Measurements from ENCODE around the gene HOXA13.

Gene HOXA13

GRCh38 chr7:27192546-27193334, 7.2 kb downstream of the HOXA13 start:
- DNase-seq (ENCODE audit: low spot score), result no peak

DNA sequence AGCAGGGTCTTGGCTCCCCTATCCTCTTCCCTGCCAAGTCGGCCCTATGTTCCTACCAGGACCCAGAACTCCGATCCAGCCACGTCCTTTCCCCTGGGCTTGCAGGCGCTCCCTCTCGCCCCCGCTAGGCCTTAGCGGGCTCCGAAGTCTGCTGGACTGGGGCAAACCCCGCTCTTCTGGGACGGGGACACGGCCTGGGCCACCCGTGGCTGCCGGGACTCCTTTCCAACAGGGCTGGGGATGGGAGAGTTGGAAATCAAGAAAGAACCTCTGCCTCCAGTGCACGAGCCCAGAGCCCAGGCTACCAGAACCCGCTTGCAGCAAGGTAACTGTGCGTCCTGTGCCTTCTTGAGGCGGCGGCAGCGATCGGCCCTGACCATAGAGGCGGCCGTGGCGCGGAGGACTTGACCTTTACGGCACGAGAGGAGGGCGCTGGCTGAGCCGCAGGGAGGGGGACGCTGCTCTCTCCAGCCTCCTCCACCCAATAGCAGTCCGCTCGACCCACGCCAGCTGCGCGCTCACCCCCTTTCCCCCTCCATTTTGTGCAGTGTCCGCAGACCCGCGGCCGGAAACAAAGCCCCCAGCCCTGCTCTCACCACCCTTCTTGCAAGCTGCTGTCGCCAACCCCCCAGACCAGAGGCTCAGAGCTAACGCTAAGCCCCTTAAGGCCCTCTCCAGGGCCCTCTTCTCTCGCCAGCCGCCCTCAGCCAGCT, 7.9 kb downstream of the HOXA13 start:
- no peak for DNase-seq (ENCODE audit: low spot score)

DNA sequence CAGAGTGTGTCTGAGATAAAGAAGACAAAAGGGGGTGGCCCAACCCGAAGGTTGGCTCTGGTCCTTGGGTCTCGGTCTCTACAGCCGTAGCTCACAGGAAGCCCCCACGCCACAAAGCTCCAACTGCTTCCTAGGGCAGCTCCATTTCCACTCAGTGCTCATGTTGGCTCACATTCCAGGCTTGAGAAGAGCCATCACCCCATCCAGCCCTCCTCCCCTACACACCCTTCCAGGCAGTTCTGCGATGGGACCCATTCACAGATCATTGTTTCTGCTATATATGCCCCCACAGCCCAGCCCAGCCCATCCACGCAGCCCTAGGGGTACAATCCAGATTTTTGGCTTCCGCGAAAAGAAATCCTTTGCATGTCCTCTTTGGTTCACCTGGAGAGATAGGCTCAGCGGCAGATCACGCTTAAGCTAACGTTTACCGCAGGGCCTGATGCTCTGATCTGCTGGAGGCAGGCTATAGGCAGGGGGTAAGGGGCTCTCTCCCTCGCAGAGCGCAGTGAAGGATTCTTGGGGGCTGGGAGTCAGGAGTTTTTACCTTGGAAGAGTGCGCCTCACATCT, 8.6 kb downstream of the HOXA13 start:
- no peak for DNase-seq (ENCODE audit: low spot score)

GRCh38 chr7:27189997-27190748, 9.7 kb downstream of the HOXA13 start:
- DNase-seq (ENCODE audit: low spot score), result no peak

- DNase-seq (ENCODE audit: low spot score), result no peak
Observed at GRCh38 chr7:27189295-27189996, 10.4 kb downstream of the HOXA13 start.

DNA sequence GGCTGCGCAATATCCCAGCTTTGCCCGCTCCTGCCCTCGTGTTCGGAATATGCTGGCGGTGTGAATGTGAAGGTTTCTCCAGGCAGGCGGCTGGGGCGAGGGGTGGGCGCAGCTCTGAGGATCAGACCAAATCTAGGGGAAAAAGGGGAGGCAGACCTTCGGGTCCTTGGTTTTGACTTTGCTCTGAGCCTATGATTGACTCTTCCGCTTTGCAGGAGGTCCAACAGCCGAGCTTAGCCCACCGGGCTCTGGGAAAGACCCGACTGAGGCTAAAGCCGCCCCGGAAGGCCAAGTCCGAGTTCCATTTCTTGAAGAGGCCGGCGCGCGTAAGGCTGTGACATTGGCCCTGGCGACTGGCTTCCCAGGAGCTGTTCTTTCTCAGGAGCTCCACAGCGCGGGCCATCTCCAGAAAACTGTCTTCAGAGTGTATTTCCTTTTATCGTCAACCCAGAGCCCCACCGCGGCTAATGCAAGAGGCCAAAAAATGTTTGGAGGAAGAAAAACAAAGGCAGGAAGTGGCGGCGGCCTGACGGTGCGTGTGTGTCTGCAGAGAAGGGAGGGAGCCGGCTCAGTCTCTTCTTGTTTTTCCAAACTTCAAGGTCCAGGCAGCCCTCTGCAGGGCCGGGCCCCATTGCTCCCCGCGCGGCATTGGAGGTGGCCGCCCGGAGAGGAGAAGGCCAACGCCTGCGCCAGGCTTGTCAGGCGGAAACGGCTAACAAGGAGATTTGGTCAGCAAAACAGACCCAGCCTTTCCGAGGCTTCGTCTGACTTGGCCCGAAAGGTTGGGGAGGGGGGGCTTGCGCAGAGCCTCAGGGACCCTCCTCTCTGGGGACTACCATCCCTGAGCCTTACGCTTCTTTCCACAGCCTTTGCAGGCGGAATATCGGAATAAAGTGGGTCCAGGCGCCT, 11.3 kb downstream of the HOXA13 start:
- no peak for DNase-seq (ENCODE audit: low spot score)

DNA sequence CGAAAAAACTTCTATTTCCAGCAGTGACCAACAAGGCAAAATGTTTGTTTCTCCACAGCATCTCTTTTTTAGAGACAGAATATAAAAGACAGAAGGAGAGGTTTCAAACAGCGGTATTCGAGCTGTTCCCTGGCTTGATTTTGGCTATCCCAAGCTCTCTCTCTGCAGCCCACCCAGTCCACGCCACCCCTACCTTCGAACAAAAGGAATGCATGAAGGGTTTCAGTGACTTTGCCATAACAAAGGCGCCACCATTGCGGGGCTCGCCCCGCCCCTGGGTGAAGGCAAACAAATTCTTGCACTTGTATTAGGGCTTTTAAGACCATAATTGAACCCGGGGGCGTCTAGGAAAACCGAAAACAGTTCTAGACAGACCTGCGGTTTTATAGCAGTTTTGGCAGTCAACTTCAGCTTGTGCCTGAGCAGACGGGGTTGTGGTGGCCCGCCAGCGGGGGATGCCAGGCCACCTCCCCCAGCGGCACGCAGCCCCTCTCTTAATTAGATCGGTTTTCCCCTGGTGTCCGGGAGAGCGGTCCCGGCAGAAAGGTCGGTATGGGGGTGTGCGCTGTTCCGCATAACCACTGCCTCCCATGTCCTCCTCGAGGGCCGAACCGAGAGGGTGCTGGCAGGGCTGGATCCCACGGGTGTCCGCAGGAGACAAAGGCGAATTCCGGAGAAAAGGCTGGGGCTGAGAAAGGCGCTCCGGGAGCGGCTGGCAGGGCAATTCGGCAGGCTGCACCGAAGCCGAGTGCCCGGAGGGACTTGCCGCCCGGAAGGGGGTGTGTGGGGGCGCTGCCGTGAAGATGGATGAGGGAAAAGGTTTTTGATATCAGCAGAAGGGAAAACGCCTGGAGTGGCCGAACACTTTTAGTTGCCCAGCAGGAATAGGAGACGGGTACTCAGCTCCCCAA, 12.2 kb downstream of the HOXA13 start:
- no peak for DNase-seq (ENCODE audit: low spot score)

DNA sequence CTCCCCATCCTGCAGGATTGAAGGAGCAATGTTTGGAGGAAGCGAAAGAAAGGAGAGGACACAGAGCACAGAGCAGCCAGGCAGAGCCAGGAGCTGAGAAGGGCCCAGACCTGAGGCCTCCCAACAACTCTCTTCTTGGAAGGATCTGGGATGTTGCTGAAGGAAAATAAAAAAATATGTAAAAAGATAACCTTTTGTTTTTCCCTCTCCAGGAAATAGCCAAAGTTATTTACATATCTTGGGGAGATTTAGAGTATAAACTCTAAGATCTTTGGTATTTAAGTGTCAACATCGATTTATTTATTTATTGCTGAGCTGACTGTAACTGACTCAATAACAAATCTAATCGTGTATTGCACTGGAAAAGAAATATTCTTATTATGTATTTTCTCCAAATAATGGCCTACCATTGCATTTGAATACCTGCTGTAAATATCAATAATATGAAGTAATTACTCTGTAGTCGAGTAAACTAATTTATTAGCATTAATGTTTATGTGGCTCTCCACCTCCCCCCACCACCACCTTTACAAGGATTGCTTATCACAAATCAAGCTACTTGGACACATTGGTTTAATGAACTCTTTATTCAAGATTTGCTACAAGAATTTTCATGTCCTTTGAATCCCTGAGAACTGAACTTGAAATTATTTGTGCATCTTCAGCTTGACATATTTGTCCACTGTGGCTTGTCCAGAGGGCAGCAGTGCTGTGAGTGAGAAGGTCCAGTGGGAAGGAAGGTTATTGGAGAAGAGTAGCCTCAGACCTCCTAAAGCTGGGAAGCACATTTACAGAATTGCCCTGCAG, 13.0 kb downstream of the HOXA13 start:
- no peak for DNase-seq (ENCODE audit: low spot score)

- no peak for DNase-seq (ENCODE audit: low spot score)
Observed at GRCh38 chr7:27185854-27186667, 13.8 kb downstream of the HOXA13 start.

DNA sequence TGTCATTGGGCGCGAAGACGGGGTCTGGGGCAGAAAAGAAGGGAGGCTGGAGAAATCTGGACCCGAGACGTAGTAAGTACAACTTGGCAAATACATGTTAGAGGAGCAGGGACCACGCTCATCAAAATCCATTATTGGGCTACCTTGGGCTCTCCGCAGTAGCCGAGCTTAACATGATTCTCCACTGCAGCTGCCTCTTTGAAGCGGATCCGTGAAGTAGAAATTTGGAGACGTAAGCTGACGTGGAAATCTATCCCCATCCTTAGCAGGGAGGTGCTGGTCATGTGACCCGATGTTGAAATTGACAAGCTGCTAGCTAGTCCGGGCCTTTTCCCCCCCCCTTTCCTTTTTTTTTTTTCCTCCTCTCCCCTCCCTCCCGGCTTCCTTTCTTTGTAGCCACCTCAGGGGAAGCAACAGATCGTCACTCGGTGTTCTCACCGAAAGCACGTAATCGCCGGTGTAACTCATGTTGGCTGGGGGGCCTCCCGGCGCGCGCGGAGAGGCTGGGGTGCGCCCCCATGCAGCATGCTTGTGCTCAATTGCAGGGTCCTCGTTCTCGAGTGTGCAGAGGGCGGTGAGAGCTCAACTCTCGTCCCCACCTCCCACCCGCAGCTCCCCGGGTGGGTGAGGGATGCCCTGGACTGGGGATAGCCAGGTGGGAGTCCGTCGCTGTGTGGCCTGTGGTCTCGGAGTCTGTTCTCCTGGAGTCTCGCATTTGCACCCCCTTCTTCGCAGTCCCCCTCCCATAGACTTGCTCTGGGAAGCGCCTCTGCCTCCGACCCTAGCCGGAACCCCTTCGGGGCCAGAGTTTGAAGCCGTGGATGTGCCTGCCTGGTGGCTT, 14.7 kb downstream of the HOXA13 start, which contains the start of gene HOXA11:
Gene HOXA11, minus strand, starts transcription at position 220 of the 841 bp plus-strand sequence. Its CDS starts 88 bp downstream, at position 132.
- no peak for DNase-seq (ENCODE audit: low spot score)

DNA sequence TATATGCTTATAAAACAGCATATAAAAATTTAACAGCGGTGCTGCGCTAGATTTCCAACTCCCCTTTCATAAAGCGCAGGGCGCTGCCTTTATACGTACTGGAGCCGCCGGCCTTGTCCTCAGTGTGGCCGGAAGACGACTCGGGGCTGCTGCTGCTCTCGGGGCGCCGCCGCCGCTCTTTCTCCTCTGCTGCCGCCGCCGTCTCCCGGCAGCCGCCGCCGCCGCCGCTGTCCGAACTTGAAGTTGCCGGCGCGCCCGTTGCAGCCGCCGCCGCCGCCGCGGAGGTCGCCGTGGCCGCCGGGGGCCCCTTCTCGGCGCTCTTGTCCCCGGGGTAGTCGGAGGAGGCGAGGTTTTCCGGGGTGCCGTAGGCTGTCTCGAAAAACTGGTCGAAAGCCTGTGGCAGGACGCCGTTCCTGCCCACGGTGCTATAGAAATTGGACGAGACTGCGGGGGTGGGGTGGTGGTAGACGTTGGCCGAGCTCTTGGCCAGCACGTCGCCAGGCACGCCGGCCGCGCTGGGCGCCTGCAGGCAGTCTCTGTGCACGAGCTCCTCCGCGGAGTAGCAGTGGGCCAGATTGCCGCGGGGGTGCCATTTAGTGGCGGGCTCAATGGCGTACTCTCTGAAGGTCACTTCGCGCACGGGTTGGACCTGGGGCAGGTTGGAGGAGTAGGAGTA, 15.4 kb downstream of the HOXA13 start:
- no peak for DNase-seq (ENCODE audit: low spot score)

- no peak for DNase-seq (ENCODE audit: low spot score)
Observed at GRCh38 chr7:27183682-27184336, 16.1 kb downstream of the HOXA13 start.

DNA sequence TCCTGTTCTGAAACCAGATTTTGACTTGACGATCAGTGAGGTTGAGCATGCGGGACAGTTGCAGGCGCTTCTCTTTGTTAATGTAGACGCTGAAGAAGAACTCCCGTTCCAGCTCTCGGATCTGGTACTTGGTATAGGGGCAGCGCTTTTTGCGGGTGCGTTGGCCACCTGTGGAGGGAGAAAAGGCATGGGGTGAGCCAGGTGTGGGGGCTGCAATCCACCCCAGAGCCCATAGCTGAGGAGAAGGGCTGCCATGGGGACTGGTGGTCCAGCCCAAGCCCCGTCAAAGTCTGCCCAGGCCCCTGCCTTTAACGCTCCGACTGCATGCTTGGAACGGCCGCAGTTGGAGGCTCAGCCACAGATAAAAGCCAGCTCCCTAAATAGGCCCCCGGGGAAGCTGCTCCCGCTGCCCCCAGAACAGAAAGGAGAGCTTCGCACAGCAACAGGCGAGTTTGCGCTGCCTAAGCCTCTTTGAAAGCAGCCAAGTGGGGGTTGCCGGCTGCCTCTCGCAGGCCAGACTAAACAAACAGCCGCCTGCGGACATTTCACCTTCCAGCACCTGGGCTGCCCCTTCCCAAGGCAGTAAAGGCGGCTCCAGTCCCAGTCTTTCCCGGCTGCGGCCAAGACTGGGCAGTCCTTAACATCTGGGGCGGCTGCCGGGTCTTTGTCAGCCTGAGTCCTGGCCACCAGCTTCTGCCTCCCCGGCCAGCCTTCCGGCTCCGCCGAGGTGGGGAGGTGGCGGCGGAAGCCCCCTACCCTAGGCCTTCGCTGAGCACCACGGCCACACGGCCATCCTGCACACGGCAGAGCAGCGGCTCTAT, 16.8 kb downstream of the HOXA13 start:
- no peak for DNase-seq (ENCODE audit: low spot score)

DNA sequence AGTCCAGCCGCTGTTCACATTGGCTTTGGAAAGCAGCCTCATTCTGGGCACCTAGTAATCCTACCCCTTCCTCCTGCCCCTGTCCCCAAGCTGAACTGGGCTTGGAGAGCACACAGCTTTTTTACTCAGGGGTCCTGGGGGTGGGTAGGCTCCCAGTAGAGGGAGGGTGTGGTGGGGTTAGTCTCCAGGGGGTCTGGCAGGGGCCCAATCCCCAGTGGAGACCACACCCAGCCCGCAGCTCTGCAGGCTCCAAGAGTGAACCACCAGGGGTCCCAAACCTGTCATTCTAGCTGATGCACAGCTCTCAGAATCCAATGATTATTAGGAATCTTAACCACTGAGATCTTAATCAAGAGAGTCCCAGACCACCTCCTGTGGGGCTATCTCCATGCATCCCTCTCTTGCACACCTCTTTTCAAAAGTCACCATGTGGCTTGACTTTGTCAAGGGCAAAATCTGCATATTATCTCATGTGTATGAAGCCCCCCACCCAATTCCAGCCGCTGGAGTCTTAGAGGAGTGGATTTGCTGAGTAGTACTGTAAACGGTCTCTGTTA, 17.5 kb downstream of the HOXA13 start:
- DNase-seq (ENCODE audit: low spot score), result no peak

Data from kidney capillary endothelial cell (primary cell).